NCI-H526 (cell line): ENCODE results near the gene ZMYM4.

ENCODE experiments used
- DNase-seq, 2 experiments: peaks; one replicate each; lab custom pipeline; 2025; lab: John Stamatoyannopoulos, UW

ZMYM4 gene

DNA sequence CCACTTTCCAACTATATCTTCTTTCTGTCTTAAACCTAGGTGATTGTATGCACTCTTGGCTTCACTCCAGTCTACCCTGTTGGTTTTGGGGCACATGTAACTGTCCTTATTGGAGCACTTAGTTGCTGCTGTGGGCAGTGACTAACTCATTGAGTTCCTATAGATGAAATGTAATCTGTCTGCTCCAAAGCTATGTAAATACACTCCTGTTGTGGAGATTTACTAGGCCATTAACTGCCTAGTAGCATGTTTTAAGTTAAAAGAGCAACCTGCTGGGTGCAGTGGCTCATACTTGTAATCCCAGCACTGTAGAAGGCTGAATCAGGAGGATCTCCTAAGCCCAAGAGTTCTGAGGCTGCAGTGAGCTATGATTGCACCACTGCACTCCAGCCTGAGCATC is 137.6 kb downstream of the ZMYM4 start:
- DNase-seq = no peak

DNA sequence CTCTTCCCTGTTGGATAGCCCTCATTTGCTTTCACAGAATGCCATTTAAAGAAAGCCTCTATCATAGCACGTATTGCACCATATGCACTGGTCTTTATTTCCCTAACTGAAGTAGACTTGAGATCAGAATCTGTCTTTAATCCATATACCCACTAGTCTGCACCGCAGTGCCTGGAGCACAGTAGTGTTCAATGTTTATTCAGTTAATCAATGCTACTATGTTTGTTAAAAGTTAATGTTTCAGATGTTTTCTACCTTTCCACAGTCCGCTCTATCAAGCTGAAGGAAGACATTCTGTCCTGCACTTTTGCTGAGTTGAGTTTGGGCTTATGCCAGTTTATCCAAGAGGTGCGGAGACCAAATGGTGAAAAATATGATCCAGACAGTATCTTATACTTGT is 139.2 kb downstream of the ZMYM4 start:
- DNase-seq = no peak

DNA sequence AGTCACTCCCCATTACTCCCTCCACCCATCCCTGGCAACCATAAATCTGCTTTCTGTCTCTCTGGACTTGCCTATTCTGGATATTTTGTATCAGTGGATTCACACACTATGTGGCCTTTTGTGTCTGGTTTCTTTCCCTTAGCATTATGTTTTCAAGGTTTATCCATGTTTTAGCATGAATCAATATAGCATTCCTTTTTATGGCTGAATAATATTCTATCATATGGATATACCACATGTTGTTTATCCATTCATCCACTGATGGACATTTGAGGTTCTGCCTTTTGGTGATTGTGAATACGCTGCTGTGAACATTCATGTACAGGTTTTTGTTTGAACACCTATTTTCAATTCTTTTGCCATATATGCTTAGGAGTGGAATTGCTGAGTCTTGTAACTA is 140.4 kb downstream of the ZMYM4 start:
- no peak for DNase-seq

DNA sequence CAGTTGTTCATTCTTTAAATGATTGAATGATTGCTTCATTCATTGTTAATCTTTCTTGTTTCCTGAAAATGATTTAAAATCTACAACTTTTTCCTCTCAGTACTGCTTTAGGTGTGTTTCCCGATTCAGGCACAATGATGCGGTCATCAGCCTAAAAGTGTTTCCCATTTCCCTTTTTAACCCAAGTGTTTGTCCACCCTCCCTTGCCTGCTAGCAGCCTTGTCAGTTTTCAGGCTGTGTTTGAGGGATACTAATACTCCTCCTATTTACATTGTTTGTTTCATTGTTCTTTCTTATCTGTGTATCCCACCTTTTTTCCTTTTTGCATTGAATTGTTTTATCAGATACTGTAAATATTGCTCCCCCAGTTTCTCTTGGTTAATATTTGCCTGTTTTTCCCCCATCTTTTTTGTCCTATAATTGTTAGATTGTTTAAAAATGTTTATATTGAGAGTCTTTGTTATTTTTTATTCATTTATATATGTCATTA is 157.6 kb downstream of the ZMYM4 start:
- no peak for DNase-seq

DNA sequence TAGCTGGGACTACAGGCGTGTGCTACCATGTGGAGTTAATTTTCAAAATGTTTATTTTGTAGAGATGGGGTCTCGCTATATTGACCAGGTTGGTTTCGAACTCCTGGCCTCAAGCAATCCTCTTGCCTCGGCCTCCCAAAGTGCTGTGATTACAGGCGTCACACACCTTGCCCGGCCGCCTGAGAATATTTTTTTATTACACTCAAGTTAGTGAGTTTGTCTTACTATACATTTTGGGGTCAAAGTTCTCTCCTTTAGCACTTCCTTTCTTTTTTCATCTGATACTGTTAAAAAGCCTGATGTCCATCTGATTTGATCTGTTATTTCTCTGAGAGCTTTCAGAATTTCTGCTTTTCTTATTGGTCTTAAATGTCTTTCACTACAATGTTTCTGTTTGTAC is 159.9 kb downstream of the ZMYM4 start:
- DNase-seq = no peak

DNA sequence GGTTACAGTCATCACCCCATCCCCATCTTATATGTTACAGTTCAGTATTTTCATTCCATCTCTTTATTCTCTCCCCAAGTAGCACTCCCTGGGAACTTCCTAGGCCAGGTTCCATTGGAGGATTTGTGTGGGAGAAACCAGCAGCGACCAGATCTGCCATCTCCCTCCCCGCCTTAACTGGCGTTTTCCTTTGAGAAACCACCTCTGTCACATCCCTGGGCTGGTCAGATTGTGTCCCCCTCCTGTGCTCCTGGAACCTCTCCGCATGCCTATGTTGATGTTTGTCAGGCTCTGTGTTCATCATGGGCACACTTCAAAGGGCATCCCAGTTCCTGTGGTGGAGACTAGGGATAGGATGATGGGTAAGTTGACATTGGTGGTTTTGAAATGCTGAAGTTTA is 162.3 kb downstream of the ZMYM4 start:
- no peak for DNase-seq

DNA sequence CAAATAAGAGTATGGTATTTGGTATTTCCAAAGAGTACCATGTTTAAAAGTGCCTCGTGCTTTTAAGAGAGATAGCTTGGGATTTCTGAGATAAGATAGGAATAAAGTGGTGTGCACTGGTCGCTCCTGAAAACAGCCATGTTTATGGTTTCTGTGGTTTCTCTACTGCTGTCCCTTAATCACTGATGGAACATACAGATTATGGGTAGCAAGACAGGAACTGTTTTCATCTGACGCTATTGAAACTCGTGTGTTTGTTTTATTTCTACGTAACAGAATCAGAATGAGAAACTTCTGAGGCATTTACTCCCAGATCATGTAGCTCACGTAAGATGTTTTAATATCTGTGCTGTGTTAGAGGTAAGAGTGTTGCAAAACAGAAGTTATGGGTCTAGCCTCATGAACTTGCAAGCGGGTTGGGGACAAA is 162.7 kb downstream of the ZMYM4 start:
- no peak for DNase-seq

DNA sequence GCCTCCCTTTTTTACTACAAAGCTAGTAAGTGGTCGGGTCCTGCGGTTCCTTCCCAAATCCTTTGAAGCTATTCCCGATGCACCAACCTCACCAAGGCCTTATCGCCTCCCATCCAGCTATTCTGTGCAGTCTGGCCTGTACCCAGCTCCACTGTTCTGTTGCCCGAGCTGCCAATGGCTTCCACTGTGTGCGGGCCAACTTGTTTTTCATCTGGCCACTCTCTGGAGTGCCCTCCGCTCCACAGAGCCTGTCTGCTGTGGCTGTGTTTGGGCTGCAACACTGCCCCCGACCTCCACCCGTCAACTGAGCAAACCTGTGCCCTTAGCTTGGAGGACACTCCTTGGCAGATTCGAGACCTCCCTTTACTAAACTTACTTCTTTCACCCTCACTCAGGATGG is 163.7 kb downstream of the ZMYM4 start:
- DNase-seq = no peak

DNA sequence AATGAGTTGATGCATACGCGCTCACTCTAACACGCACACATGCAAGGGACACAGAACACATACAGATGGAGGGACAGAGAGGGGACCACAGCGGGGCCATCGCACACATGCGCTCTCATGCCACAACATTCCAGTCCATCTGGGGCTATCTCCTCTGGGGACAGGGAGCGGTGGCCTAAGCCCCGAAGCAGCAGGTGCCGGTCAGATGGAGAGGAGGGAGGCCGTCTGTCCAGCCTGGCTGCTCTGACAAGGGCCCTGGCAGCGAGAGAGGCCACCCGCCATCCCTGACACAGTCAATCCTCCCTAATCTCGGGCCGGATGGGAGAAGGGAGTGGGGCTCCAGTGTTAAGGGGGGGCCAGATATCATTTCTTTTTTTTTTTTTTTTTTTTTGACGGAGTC is 165.2 kb downstream of the ZMYM4 start:
- DNase-seq = no peak

DNA sequence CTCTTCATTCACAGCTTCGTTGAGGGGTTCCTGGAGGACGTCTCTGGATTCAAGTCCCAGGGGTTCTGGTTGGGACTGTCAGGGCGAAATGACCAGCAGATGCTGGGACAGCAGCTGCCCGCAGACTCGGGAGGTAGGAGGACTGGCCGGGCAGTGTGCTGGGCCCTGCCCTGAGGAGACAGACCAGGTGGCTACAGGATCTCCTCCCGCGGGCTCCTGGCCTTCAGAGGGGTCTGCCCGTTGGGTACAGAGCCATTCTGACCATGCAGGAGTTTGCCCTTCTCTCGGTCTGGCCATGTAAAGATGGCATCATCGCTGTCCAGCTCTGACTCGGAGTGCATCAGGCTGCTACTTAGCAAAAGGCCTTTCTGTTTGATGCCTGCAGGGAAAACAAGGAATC is 166.2 kb downstream of the ZMYM4 start:
- DNase-seq = no peak

DNA sequence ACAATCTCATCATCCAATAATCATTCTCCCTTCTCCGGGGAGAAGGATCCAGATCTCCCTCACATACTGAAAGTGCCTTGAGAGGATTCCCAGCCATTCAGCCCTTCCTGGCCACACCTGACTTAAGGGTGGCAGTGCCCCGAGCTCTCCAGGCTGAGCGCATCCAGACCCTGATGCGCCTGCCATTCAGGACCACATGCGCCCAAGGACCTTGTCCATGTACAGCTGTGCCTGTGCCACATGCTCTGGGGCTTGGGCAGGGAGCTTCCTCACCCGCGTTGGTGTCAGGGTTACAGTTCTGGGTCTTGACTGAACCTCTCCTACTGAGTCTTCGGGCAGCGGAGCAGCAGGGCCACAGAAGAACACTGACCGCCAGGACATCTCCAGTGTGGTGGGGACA is 167.6 kb downstream of the ZMYM4 start:
- no peak for DNase-seq

DNA sequence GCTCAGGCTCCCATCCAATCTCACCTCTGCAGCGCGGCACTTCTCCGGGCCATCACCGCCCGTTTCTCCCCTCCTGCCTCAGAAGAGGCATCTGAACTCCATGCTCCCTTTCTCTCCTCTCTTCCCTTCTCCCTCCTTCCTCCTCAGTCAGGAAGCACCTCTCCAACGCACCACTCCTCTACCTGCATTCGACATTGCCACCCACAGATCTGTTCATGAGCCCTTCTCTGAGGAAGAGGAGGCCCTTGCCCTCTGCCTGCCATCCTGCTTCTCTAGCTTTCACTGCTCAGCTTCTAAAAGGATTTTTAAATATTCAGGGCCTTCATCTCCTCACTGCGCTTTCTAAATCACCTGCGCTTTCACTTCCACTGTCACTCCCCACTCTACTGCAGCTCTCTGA is 168.7 kb downstream of the ZMYM4 start:
- no peak for DNase-seq

DNA sequence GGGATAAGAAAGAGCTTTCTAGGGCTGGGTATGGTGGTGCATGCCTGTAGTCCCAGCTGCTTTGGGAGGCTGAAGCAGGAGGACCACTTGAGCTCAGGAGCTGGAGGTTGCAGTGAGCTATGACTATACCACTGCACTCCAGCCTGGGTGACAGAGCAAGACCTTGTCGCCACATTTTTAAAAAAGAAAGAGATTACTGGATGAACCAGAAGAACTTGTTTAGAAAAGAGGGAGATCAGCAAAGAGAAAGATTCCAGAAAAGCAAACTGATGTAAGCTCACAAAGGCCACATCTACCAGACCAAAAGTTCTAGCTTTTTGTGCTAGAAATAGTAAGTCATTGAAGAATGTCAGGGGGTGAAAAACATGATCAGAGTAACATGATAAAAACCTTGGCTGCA is 171.1 kb downstream of the ZMYM4 start:
- no peak for DNase-seq

DNA sequence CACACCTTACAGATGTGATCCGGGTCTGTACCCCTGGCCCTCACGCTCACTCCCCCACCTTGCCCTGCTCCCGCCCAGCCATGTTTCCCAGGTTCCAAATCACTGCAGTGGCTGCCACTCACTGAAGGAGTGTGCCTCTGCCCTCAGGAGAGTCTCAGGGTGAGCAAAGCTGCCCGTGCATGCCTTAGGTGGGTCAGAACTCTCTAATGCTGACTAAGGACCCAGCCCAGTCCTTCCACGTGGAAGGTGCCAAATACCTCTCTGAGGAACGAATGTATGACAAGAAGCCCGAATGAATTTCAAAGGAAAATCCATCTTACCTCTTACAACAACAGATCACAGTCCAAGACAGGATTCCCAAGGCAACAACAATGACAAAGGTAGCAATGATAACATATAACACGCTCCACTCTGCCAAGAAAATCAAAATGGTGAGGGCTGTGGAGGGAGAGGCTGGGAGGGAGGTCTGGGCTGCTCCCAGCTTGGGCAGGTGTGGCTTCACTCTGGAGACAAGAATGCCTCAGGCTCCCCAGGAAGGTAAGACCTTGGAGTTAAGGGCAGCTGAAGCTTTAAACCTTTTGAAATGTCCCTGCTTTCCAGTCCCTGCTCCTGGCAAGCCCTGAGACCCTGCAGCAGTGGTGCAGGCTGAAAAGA is 173.5 kb downstream of the ZMYM4 start:
- DNase-seq = no peak

DNA sequence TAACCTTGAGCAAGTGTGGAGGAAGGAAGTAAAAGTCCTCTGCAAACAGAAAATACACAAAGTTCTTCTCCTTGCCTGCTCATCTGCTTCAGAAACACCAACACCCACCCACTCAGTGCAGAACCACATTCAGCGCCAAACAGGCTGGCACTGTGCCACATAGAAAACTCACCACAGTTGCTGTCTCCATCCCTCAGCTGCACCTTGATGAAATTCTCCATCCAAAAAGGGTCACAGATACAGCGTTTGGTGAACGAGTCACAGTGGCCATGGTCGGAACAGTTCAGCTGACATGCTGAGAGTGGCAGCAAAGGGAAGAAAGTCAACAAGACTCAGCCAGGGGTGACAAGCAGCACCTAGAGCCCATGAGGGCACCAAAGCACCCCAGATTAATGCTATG is 174.2 kb downstream of the ZMYM4 start:
- DNase-seq = no peak

DNA sequence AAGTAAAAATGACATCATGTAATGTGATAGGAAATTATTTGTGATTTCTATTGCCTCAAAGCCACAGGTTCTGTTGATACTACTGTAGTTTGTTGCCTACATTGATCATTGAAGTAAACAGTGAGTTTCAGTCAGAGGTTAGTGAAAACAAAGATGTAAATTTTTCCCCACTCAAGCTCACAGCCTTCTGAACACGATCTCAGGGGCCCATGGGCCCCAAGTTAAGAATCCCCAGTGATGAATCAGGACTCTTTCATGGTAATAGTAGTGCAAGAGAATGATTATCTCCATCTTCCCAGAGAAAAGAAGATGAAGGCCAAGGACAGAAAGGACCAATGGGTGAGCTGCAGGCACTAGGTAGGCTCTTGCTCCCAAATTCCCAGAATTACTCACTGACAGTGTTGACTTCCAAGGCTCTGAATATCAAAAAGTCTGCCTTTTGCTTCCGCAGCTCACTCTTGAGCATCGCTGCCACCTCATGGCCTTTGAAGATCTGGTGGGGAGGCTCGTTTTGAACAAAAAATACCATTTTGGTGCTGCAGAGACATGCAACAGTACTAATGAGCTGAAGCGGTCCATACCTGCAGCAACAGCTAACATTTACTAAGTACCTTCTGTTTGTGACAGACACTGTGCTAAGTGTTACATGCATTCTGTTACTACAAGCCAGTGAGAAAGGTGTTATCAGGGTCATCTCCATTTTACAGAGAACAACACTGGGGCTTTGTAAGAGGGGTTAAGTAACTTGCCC is 175.4 kb downstream of the ZMYM4 start:
- DNase-seq = peak in 1 of 2 experiments; percentile 22

DNA sequence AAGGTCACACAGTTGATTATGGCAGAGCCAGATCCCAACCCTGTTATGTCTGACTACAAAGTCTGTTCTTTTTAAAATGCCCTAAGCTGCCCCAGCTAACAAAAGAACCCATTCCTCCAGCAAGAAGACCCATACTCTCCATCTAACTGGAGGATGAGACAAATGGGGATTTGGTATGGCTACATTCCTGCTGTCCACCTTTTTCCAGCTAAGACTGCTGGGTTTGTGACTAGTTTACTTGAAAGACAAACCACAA is 175.9 kb downstream of the ZMYM4 start:
- no peak for DNase-seq

DNA sequence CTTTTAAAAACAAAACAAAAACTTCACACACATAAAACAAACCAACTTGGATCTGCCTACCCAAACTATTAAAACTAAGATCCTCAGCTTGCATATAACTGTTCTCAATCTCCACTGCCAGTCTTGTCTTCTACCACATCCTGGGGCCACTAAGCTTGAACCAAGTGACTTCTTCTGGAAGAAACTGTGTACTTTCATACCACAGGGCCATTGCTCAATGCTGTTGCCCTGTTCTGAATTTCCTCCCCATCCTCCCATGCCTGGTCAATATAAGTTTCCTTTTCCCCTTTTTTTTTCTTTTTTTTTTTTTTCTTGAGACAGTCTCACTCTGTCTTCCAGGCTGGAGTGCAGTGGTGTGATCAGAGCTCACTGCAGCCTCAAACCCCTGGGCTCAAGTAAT is 178.8 kb downstream of the ZMYM4 start:
- no peak for DNase-seq

DNA sequence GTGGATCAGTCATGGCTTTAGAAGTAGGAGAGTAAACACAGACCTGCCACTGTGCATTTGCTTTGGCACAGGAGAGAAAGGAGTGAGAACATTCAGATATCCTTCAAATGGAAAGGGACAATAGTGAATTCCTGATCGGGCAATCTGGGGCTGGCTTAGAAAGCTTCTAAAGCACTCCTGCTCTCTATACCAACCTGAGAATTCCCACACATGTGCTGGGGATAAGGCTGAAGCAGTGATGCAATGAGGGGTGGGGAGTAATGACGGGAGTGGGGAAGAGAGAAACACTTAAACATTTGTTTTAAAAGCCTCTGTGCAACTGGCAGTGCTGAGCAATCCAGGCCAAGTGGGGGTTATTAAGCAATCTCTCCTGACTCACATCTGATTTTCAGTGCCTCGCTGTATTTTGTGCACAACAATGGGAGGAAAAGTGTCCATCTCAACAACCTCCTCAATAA is 179.9 kb downstream of the ZMYM4 start:
- no peak for DNase-seq

DNA sequence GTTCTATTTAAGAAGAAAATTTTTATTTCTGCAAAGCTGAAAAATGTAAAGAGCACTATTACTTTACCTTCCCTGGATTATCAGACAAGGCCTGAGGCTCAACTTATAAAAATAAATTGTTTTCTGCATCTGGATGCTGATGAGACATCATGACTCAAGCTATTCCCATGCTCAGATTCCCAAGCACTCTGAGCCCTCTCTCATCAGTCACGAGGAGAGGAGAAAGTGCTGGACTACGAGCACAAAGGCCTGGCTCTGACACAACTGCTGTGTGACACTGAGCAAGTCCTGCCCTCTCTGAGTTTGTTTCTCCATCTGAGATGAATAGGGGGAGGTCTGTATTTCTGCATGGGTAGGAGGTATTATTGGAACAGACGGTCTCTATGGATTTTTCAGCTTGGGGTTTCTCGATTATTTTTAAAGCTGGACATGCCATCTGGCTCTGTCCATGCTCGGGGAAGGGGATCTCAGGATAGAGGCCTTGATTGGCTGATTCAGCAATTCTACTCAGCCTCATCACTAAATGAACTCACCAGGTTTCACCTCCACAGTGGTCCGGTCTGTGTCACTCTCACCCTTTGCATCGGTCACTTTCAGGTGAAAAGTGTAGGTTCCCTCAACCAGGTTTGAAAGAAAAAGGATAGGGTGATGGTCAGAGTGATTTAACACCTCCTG is 181.0 kb downstream of the ZMYM4 start:
- DNase-seq = no peak

DNA sequence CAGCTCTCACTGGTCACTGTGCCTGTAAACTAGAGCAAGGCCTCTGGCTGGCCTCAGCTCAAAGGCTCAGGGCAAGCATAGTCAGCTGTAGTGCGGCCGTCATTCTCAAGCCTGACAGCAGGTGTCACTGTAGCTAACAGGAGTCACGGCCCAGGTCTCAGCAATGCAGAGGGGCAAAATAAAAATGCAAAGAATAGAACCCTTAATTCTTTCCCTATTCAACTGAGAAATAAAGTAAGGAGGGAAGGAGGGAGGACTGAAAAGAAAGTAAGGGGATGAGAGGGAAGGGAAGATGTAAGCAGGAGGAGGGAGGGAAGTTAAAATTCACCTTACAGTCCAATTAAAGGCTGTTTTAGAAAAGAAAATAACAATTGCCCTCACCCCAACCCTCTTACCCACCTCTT is 182.6 kb downstream of the ZMYM4 start:
- peak; percentile 24 to 82 for DNase-seq

DNA sequence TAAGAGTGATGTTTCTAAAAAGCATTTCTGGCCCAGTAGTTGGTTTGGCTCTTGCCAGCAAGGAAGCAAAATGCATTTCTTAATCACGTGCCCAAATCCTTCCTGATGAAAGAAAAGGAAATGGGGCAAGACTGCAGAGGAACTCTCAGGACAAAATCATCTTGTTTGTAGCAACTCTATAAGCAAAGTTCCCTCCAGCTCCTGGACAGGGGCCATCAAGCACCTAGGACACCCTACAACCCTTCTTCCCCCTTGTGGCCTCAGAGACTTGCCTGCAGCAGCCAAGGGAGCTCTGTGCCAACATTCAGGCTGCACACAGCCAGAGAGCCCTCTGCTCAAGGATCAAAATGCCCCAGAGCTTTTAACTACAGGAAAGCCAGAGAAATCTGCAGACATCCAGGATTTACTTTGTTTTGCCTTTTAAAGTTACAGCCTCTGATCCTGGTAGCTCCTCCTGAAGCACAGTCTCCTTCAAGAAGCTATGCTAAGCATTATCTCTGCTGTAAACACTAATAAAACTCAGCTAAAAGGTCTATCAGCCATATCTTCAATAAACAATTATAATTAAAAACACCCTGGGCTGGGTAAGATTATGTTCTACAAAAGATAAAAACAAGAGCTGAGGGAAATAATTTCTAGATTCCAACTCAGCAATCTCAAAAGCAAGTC is 183.7 kb downstream of the ZMYM4 start:
- no peak for DNase-seq

DNA sequence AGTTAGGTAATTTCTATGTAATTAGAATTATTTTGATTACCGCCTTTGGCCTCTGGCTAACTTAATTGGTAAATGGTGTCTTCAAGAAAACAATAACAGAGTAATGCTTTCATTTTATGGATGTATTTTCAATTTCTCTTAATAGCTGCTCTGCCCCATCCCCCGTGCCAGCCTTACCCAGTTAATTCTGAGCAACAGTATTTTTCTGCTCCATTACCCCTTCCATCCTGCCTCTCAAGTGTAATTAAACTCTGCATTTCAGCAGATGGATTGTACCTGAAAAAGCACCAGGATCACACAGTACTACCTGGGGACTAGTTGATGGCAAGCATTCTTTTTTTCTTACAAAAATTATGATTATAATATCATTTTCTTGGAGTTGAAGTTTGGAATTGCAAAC is 184.5 kb downstream of the ZMYM4 start:
- DNase-seq = peak in 1 of 2 experiments; percentile 23
